Raji (cell line): ENCODE measurements around the gene AGK.

Experiments used
- POLR2A ChIP-seq: IDR thresholded peaks from 2 replicates; pipeline ENCODE4 v1.6.1; 2011; ENCODE audit warnings: low read depth, low read length, control low read depth; ENCODE audit not compliant: insufficient read depth

Gene AGK

DNA sequence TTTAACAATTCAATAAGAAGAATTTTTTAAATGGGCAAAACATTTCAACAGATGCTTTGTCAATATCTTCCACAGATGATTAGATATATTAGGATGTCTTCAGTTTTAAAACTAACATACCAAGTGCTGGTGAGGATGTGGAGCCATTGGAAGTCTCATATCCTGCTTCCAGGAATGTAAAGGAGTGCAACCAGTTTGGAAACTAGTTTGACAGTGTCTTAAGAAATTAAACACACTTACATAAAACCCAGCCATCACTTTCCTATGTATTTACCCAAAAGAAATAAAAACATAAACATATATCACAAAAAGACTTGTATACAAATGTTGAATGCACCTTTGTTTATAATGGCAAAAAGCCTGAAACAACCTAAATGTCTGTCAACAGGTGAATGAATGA is 13.3 kb upstream of the AGK start:
- TF ChIP-seq POLR2A = no peak

DNA sequence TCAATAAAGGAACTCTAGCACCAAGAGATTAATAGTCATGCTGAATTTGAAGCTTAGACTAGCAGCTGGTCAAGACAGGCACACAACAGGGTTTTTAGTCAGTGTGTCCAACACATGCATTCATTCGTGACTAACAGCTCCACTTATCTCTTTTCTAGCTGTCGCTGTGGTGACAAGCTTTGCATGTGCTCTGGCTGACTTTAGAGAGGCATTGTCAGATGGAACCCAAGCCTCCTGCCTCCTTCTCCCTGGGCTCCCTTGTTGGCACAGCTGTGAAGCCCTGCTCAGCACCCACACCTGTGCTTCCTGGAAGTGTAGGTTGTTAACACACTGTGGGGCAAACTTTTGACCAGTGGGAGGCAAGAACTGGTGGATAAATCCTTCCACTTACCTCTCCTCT is 9.8 kb upstream of the AGK start:
- TF ChIP-seq POLR2A = no peak

DNA sequence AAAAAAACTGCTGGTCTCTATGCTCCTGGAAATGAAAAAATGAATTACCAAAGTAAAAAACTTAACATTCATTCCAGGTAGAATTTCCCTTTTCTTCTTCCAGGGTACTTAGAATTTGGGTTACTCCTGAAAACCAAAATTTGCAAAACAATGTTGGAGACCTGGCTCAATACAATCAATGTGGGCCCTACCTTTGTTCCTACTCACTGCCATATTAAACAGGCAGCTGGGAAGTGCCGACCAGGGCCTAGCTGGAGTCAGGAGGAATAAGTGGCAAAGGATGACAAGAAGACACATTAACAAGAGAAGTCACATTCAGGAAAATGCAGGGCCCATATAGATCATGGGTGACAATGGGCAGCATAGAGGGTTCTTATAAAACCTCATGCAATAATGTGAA is 6.4 kb upstream of the AGK start:
- TF ChIP-seq POLR2A = no peak

- no peak for TF ChIP-seq POLR2A
Observed at GRCh38 chr7:141549582-141549981, 1.6 kb upstream of the AGK start.

DNA sequence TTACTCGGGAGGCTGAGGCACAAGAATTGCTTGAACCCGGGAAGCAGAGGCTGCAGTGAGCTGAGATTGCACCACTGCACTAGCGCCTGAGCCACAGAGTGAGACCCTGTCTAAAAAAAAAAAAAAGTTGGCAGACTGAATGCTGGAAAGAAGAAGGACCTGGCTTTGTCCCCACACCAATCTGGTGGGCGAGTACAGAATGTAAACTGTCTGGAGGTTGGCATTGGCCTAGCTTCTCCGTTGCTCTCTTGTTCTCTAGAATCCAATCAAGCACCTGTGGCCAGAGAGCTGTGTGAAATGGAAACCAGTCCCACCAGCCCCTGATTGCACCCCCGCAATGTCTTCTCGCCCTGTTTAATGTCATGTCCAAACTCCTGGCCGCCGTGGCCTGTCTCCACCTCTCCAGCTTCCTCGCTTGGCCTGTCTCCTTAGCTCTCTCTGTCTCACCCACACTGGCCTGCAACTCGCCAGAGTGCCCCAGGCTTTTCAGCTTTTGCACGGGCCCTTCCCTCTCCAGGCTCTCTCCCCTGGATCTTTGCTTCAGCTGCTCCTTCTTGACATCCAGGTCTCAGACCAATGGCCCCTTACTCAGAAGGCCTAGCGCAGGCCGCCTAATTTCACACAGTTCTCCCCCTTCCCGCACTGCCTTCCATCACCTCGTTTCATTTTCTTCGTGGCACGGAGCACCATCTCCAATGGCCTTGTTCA is 670 bp upstream of the AGK start:
- no peak for TF ChIP-seq POLR2A

- no peak for TF ChIP-seq POLR2A
Observed at GRCh38 chr7:141551782-141552181, 572 bp downstream of the AGK start.

GRCh38 chr7:141557360-141557759 is 6.2 kb downstream of the AGK start:
- TF ChIP-seq POLR2A = no peak

- TF ChIP-seq POLR2A = no peak
Observed at GRCh38 chr7:141558544-141559183, 7.5 kb downstream of the AGK start.

GRCh38 chr7:141559961-141560360 is 8.8 kb downstream of the AGK start:
- no peak for TF ChIP-seq POLR2A

DNA sequence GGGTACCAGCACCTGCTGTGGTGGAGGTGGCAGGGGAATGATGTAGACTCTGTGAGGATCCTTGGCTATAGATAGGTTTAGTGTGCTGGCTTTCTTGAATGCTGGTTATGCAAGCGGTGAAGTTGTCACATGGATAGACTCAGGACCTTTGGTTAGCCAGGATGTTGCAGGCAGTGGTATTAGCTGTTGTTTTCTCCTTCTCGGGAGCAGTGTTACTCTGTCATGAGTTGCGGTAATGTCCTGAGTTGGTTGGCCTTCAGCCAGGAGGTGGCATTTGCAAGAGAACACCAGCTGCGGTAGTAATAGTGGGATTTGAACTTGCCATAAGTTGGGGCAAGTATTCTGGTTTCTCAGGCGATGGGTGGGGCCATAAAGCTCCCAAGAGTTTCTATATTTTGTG is 10.8 kb downstream of the AGK start:
- no peak for TF ChIP-seq POLR2A

- no peak for TF ChIP-seq POLR2A
Observed at GRCh38 chr7:141562543-141562942, 11.3 kb downstream of the AGK start.

DNA sequence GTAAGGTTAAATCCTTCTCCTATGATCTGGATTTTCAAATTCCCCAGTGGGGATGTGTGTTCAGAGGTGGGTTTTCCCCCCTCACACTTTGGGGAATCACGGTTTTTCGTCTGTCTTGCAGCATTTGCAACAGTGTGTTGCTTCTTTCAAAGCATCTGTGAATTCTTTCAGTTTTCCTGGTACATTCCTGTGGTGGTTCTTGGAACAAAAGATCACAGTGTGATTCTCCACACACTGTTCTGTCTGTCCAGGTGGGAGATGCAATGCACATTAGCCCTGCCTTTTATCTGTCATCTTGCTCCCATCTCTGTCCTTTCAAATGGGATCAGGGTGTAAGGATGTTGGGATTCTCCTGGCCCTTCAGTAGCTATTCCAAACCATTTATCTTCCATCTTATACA is 11.8 kb downstream of the AGK start:
- TF ChIP-seq POLR2A = no peak

DNA sequence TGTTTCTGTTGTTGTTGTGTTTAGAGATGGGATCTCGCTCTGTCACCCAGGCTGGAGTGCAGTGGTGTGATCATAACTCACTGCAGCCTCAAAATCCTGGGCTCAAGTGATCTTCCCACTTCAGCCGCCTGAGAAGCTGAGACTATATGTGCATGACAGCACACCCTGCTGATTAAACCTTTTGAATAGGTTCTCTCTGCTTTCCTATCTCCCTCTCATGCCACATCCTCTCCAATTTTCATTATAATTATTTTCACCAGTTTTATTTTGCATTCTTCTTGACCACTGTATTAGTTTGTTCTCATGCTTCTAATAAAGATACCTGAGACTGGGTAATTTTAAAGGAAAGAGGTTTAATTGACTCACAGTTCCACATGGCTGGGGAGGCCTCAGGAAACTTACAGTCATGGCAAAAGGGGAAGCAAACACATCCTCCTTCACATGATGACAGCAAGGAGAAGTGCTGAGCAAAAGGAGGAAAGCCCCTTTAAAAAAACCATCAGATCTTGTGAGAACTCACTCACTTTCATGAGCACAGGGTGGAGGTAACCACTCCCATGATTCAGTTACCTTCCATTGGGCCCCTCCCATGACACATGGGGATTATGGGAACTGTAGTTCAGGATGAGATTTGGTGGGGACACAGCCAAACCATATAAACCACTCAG is 12.9 kb downstream of the AGK start:
- no peak for TF ChIP-seq POLR2A

GRCh38 chr7:141567432-141567831 is 16.2 kb downstream of the AGK start:
- no peak for TF ChIP-seq POLR2A

DNA sequence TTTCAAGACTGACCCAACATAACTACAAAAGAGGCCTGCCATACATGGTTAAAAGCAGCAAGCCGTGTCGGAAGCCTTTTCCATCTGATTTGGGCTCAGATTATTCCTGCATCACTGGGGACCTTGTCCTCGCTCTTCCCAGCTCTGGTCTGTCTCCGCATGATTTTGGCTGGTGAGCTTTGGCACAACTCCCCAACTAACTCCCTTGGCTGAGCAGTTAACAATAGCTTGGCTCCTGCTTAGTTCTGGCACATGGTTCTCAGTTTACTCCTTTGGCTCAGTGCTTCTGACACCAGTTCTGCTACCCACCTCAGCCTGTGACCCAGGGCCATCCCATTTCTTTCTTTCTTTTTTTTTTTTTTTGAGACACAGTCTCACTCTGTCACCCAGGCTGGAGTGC is 17.0 kb downstream of the AGK start:
- TF ChIP-seq POLR2A = no peak

DNA sequence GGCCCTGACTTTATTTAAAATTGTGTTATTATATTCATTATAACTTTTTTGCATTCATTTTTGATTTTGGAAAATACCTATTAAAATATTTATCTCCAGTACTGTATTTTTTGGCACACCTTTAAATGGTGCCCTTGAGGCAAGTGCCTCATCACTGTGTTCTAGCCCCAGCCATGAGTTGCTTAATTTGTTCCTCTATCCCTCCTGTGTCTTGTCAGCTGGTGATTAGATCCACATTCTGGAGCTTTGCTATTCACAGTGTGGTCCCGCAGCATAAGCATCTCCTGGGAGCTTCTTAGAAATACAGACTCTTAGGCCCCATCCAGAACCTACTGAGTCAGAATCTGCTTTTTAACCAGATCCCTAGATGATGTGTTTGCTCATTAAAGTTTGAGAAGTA is 19.8 kb downstream of the AGK start:
- TF ChIP-seq POLR2A = no peak
